Mesodermal cell (in vitro differentiated cells): ENCODE results near the gene CCIN.
A peak's percentile ranks its signal among the peaks of the same experiment; 100 is the strongest.
"Not testable (repeated sequence)": the region's sequence is repeated elsewhere in the genome, so short reads cannot be mapped to it uniquely, and the experiment has no call there.

Experiments
- H3K27ac ChIP-seq: 2 replicates; pipeline ENCODE4 v1.7.0; 2013; ENCODE audit warnings: mild to moderate bottlenecking, low read depth, low read length, moderate library complexity; ENCODE audit not compliant: severe bottlenecking
- H3K36me3 ChIP-seq: 2 replicates; pipeline ENCODE4 v1.7.1; 2013; ENCODE audit warnings: mild to moderate bottlenecking, low read length, moderate library complexity; ENCODE audit not compliant: control insufficient read depth, insufficient read depth
- H3K4me1 ChIP-seq: one replicate; pipeline ENCODE4 v1.7.1; 2013; ENCODE audit warnings: mild to moderate bottlenecking, low read length; ENCODE audit not compliant: insufficient read depth, control insufficient read depth, poor library complexity, severe bottlenecking
- H3K4me3 ChIP-seq: 2 replicates; pipeline ENCODE4 v1.7.0; 2013; ENCODE audit warnings: low read length, control low read depth, mild to moderate bottlenecking; ENCODE audit not compliant: insufficient read depth, poor library complexity, severe bottlenecking; ENCODE audit errors: extremely low read depth
- H3K9me3 ChIP-seq: 2 replicates; pipeline ENCODE4 v1.7.1; 2013; ENCODE audit warnings: mild to moderate bottlenecking, low read length, moderate library complexity; ENCODE audit not compliant: control insufficient read depth
- WGBS, 2 experiments: methylation state at CpG; one replicate each; pipeline ENCODE4 v1.1.5; 2013; ENCODE audit warnings: missing lambda C conversion rate in 2 of 2; ENCODE audit not compliant: insufficient coverage in 2 of 2; 5-methylcytosine and 5-hydroxymethylcytosine counted together

CCIN gene

DNA sequence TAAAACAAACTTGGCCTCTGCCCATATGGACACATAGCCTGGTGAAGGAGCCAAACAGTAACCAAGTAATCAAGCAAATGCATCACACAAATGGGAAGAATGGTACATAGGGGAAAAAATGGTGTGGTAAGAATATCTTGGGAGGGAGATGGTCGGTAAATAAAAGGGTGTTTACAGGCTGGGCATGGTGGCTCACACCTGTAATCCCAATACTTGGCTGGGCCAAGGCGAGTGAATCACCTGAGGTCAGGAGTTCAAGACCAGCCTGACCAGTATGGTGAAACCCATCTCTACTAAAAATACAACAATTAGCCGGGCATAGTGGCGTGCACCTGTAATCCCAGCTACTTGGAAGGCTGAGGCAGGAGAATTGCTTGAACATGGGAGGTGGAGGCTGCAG, 9.7 kb upstream of the CCIN start:
- Histone ChIP-seq H3K4me1 (peaks cover 25% of the 10 kb centered on the region), H3K36me3 (peaks cover 39% of the 10 kb centered on the region)
- not testable (repeated sequence) for H3K9me3 ChIP-seq, H3K4me3 ChIP-seq, H3K27ac ChIP-seq
- 94 to 95% methylated on average over 2 to 4 of the region's 4 CpGs for WGBS, 2 experiments

DNA sequence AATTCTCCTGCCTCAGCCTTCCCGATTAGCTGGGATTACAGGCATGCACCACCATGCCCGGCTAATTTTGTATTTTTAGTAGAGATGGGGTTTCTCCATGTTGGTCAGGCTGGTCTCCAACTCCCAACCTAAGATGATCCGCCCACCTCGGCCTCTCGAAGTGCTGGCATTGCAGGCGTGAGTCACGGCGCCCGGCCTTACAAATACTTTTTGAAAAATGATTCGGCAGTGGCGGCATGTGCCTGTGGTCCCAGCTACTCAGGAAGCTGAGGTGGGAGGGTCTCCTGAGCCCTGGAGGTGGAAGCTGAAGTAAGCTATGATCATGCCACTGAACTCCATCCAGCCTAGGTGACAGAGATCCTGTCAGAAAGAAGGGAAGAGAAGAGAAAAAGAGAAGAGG, 9.1 kb upstream of the CCIN start:
- not testable (repeated sequence) for H3K4me3 ChIP-seq, H3K9me3 ChIP-seq, H3K27ac ChIP-seq
- peaks cover 34% of the 10 kb centered on the region for H3K36me3 ChIP-seq
- WGBS, 2 experiments, result 85 to 89% methylated on average over 9 of the region's 11 CpGs
- peaks cover 28% of the 10 kb centered on the region for H3K4me1 ChIP-seq

DNA sequence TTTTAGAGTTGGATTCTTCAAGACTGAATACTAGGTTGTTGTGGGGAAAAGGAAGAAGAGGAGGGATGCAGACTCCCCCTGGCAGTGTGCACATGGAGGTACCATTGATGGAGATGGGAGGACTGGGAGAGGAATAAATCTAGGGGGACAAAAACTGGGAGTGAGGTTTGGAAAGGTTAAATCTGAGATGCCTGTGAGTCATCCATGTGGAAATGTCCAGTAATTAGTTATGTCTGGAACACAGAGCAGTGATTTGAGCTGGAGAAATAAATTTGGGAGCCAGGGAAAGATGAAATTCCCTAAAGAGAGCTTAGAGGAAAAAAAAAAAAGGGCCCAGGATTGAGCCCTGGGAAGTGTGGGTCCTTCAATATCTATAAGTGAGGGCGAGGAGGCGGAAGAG, 8.0 kb upstream of the CCIN start:
- WGBS, 2 experiments, result 100% methylated on average over 2 of the region's 2 CpGs; no CpG with 5 or more reads in 1 of the 2 experiments
- Histone ChIP-seq H3K36me3 (peaks cover 24% of the 10 kb centered on the region), H3K27ac (no peak overlapping the region), H3K9me3 (peaks cover 5% of the 10 kb centered on the region), H3K4me1 (peaks cover 31% of the 10 kb centered on the region), H3K4me3 (no peak overlapping the region)

DNA sequence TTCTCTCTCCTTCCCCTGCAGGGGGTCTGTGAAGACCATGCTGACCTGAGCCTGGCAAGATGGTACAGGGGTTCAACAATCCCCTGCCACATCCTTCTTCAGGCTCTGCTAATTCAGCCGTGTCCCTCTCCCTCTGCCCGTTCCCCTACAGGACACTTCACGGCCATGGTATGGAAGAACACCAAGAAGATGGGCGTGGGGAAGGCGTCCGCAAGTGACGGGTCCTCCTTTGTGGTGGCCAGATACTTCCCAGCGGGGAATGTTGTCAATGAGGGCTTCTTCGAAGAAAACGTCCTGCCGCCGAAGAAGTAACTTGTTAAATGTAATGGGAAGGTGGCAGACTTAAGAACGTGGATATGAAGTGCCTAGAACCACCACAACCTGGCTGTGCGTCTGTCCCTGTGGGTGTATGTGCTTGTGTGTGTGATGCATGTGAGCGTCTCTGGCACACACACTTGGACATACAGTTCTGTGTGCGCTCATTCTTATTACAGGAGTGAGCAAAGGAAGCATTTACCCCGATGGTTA, 6.9 kb upstream of the CCIN start:
- peak overlapping the region; percentile 98 for H3K27ac ChIP-seq
- WGBS, 2 experiments, result 78 to 85% methylated on average over 9 to 15 of the region's 17 CpGs
- H3K4me1 ChIP-seq, result peaks cover 31% of the 10 kb centered on the region
- no peak overlapping the region for H3K4me3 ChIP-seq
- no peaks in the 10 kb centered on the region for H3K9me3 ChIP-seq
- H3K36me3 ChIP-seq, result peaks cover 19% of the 10 kb centered on the region

DNA sequence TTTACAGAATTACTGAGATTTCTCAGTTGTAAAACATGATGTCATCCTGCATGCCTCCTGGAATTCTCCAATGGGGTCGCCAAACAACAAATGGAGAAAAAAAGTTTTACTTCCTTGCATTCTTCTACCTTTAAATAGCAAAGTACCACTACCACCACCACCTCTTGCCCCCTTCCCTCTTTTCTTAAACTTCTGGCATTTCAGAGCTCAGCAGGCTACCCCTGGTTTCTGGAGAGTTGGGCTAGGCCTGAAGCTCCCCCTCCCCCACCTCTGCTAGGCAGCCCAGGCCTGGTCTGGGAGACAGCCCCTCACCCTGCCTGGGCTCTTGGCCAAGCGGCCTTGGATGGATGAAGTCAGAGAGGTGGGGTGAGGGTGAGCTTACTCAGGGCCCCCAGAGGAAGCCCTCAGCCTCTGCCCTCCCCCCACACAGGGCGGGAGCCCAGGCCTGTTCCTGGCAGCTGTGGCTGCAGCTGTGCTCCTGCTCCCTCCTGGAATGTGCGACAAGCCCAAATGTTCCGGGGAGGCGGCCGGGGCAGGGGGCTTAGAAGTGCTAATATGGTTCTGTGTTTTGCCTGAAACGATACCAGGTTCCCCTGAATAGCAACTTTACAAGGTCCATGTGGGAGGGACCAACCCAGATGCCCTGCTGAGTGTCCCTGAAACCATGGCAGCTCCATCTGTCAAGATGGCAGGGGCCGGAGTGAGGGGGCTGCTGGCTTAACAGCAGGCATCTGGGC, 6.0 kb upstream of the CCIN start:
- no peaks in the 10 kb centered on the region for H3K9me3 ChIP-seq
- 16 to 17% methylated on average over 3 to 7 of the region's 9 CpGs for WGBS, 2 experiments
- H3K27ac ChIP-seq, result peak overlapping the region; percentile 98

DNA sequence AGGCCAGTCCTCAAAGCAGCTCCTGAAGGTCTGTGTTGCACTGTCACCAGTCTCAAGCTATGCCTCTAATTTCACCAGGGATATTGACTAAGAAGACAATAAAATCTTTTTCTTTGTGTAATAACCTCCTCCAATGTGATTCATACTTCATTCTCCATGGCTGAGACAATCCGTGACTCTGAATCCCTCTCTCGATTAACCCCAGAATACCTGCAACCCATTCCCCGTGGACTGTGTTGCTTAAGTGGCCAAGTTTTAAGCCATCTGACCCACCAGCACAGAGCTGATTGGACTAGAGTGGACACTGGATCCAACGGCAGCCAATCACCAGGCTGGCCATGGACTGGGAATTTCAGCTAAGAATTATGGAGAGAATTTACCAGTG, 5.4 kb upstream of the CCIN start:
- Histone ChIP-seq H3K27ac (peak overlapping the region; percentile 98), H3K9me3 (no peaks in the 10 kb centered on the region), H3K4me3 (no peak overlapping the region), H3K4me1 (peaks cover 31% of the 10 kb centered on the region), H3K36me3 (peaks cover 7% of the 10 kb centered on the region)
- WGBS, 2 experiments, result 72 to 78% methylated on average over 3 to 4 of the region's 4 CpGs

More for the DNA sequence above, 6.0 kb upstream of the CCIN start:
- Histone ChIP-seq H3K36me3 (peaks cover 10% of the 10 kb centered on the region), H3K4me3 (no peak overlapping the region), H3K4me1 (peaks cover 31% of the 10 kb centered on the region)

DNA sequence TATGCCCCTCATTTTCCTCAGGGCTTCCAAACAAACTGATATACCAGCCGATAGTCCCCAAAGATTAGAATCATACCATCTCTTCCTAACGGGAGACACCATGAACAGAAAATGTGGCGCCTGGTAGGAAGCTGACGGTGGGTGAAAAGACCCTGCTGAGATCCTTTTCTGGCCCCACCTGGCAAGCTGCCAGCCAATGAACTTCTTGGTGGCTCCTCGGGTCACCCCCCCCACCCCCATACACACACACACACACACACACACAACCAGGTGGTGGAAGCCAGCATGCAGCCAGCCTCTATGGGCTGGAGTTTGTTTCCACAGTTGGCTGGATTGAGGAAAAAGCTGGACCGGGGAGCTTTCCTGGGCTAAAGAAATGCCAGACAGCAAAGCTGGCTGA, 4.8 kb upstream of the CCIN start:
- H3K4me1 ChIP-seq, result peaks cover 34% of the 10 kb centered on the region
- H3K27ac ChIP-seq, result no peak overlapping the region
- H3K4me3 ChIP-seq, result no peak overlapping the region
- peaks cover 7% of the 10 kb centered on the region for H3K36me3 ChIP-seq
- 88 to 90% methylated on average over 4 to 5 of the region's 6 CpGs for WGBS, 2 experiments
- H3K9me3 ChIP-seq, result no peaks in the 10 kb centered on the region

DNA sequence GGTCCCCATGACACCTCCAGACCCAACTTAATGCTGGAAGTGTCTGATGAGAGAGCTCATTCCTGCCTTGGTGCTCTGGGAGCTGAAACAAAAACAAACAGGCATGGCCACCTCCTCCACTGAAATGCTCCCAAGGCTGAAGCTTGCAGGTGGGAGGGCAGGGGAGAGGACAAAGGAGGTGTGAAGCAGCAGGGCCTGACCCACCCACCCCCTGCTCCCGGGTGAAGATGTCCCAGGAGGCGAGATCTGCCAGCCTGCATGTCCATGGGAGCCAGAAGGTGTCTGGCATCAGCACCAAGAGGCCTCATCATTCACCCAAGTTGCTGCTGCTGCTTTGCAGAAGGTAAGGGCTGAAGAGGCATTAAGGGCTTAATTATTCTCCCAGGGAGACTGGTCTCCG, 4.2 kb upstream of the CCIN start:
- no peak overlapping the region for H3K4me3 ChIP-seq
- WGBS, 2 experiments, result 56 to 63% methylated on average over 3 of the region's 3 CpGs
- H3K9me3 ChIP-seq, result no peaks in the 10 kb centered on the region
- H3K36me3 ChIP-seq, result peaks cover 5% of the 10 kb centered on the region
- H3K4me1 ChIP-seq, result peaks cover 34% of the 10 kb centered on the region
- H3K27ac ChIP-seq, result no peak overlapping the region

DNA sequence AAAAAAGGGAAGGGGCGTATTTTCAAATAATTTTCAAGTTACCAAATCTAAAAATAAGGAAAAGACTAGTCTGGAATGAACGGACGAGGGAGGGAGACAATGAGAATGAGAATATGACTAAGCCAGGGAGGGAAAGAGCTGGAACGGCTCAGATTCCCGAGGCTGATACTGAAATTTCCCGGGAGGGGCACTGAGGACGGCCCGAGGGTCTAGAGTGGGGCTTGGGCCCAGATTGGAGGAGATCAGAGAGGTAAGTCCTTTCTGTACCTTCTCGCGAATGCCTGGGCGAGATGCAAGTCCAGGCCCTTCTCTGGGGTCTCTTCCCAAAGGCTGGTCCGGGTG, 3.4 kb upstream of the CCIN start:
- H3K4me3 ChIP-seq, result no peak overlapping the region
- H3K9me3 ChIP-seq, result no peaks in the 10 kb centered on the region
- no peaks in the 10 kb centered on the region for H3K36me3 ChIP-seq
- 80 to 86% methylated on average over 7 to 11 of the region's 12 CpGs for WGBS, 2 experiments
- peaks cover 34% of the 10 kb centered on the region for H3K4me1 ChIP-seq
- H3K27ac ChIP-seq, result no peak overlapping the region

DNA sequence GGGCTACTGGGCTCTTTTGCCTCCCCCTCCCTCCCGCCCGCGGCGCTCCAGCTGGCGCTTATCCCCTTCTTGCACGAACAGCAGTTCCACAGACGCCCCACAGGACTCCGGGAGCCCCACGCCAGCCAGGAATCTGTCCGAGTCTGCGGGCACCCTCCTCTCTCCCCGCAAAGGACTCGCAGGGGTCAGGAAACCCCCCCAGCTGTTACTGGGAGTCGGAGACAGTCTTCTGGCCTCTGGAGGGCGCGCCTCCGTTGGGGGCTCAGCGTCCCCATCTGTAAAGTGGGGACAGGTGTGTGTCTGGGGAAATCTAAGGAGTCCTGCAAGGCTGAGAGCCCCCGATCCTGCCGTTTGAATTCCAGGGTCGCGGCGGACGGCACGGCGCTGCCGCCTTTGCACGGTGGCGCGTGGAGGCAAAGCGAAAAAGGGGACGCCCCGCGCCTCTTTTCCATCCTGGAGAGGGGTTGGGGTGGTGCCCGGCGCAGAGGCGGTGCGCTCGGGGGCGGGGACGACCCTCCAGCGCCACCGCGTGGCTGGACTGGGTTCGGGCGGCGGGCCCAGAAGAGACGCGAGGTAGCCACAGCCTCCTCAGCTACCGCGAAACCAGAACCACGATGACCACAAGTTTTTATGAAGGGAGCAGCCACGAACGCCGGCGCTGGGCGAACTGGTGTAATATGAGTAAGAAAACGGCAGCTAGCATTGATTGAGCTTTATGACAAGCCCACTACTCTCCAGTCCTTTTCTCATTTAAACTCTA, 2.8 kb upstream of the CCIN start:
- peaks cover 33% of the 10 kb centered on the region for H3K4me1 ChIP-seq
- no peak overlapping the region for H3K4me3 ChIP-seq
- H3K27ac ChIP-seq, result no peak overlapping the region
- 16 to 19% methylated on average over 33 to 40 of the region's 58 CpGs for WGBS, 2 experiments
- no peaks in the 10 kb centered on the region for H3K9me3 ChIP-seq
- H3K36me3 ChIP-seq, result no peaks in the 10 kb centered on the region

DNA sequence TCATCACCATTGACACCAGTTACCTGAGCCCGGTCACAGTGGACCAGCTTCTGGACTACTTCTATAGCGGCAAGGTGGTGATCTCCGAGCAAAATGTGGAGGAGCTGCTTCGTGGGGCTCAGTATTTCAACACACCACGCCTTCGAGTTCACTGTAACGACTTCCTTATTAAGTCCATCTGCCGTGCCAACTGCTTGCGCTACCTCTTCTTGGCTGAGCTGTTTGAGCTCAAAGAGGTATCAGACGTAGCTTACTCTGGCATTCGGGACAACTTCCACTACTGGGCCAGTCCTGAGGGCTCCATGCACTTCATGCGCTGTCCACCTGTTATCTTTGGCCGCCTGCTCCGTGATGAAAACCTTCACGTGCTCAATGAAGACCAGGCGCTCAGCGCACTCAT, 520 bp downstream of the CCIN start:
- no peak overlapping the region for H3K27ac ChIP-seq
- peaks cover 10% of the 10 kb centered on the region for H3K4me1 ChIP-seq
- H3K36me3 ChIP-seq, result no peaks in the 10 kb centered on the region
- no peaks in the 10 kb centered on the region for H3K9me3 ChIP-seq
- 97 to 98% methylated on average over 17 of the region's 17 CpGs for WGBS, 2 experiments
- no peak overlapping the region for H3K4me3 ChIP-seq
